ENCODE measurements around the gene TFCP2L1.
A peak's percentile ranks its signal among the peaks of the same experiment; 100 is the strongest.
"Not testable (repeated sequence)": the region's sequence is repeated elsewhere in the genome, so short reads cannot be mapped to it uniquely, and the experiment has no call there.

The TFCP2L1 gene

DNA sequence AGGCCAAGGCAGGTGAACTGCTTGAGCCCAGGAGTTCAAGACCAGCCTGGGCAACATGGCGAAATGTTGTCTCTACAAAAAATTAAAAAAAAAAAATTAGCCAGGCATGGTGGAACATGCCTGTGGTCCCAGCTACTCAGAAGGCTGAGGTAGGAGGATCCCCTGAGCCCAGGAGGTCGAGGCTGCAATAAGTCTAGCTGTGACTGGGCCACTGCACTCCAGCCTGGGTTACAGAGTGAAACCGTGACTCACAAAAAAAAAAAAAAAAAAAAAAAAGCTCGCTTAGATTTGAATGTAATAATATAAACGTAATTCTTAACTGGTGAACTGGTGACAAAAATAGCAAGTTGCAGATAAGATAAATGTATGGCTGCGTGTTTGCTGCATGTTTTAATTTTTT, 56.5 kb downstream of the TFCP2L1 start:
- no peak for DNase-seq (ENCODE audit: low read depth in 2 of 2)
- TF ChIP-seq, protein P1, sequence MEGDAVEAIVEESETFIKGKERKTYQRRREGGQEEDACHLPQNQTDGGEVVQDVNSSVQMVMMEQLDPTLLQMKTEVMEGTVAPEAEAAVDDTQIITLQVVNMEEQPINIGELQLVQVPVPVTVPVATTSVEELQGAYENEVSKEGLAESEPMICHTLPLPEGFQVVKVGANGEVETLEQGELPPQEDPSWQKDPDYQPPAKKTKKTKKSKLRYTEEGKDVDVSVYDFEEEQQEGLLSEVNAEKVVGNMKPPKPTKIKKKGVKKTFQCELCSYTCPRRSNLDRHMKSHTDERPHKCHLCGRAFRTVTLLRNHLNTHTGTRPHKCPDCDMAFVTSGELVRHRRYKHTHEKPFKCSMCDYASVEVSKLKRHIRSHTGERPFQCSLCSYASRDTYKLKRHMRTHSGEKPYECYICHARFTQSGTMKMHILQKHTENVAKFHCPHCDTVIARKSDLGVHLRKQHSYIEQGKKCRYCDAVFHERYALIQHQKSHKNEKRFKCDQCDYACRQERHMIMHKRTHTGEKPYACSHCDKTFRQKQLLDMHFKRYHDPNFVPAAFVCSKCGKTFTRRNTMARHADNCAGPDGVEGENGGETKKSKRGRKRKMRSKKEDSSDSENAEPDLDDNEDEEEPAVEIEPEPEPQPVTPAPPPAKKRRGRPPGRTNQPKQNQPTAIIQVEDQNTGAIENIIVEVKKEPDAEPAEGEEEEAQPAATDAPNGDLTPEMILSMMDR (IDR thresholded peaks at IDR 0.05; ENCODE audit: low read depth, low read length) = no peak
- H3K4me3 ChIP-seq (replicated peaks in 1 of 2; ENCODE audit: low read depth in 2 of 2, low read length in 2 of 2) = no peak overlapping the region

DNA sequence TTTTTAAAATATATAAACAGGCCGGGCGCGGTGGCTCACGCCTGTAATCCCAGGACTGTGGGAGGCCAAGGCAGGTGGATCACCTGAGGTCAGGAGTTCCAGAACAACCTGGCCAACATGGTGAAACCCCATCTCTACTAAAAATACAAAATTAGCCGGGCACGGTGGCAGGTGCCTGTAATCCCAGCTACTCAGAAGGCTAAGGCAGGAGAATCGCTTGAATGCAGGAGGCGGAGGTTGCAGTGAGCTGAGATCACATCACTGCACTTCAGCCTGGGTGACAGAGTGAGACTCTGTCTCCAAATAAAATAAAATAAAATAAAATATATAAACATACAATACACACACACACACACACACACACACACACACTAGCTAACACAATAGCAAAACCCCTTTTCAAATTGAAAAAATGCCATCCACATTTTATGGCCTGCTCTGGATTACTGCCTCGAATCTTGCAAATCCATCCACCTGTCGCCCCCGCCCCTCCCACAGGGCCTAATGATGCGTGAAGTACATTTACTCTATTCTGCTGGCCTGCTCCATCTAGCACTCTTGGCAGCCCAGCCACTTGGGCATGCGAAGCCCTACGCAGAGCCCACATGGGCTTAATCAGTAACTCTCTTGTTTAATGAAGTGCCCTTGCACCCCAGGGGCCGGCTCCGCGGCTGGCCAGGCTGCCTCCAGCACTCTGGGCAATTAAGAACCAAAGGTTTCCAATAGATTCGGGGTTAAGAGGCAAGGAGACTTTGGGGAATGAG, 57.4 kb downstream of the TFCP2L1 start:
- DNase-seq (ENCODE audit: low read depth in 2 of 2); H3K4me3 ChIP-seq (replicated peaks in 1 of 2; ENCODE audit: low read depth in 2 of 2, low read length in 2 of 2): not testable (repeated sequence)

DNA sequence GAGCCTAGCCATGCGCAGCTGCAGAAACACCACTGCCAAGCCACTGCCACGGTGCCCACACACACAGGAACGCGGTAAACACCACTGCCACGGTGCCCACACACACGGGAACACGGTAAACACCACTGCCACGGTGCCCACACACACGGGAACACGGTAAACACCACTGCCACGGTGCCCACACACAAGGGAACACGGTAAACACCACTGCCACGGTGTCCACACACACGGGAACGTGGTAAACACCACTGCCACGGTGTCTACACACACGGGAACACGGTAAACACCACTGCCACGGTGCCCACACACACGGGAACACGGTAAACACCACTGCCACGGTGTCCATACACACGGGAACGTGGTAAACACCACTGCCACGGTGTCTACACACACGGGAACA, 59.3 kb downstream of the TFCP2L1 start:
- not testable (repeated sequence) for H3K4me3 ChIP-seq (replicated peaks in 1 of 2; ENCODE audit: low read depth in 2 of 2, low read length in 2 of 2); DNase-seq (ENCODE audit: low read depth in 2 of 2)

DNA sequence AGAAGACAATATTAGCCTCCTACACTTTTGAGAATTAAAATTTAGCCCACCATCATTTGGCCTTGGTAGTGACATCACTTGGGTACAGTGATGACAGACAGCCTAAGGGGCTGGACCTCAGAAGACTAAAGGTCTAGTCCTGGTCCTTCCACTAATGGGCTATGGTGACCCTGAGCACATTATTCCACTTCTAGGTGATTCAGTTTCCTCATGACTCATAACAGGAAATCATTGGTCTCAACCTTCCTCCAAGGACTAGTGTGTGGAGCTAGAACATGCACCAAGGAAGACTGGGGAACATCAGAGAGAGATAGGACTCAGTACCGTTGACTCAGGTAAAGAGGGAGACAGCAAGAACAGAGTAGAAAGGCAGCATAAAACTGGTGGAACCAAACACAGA, 64.0 kb downstream of the TFCP2L1 start:
- peak in 1 of 2 donors; percentile 46 for DNase-seq (ENCODE audit: low read depth in 2 of 2)
- TF ChIP-seq, protein P1 (IDR thresholded peaks at IDR 0.05; ENCODE audit: low read depth, low read length) = no peak
- no peak overlapping the region for H3K4me3 ChIP-seq (replicated peaks in 1 of 2; ENCODE audit: low read depth in 2 of 2, low read length in 2 of 2)

DNA sequence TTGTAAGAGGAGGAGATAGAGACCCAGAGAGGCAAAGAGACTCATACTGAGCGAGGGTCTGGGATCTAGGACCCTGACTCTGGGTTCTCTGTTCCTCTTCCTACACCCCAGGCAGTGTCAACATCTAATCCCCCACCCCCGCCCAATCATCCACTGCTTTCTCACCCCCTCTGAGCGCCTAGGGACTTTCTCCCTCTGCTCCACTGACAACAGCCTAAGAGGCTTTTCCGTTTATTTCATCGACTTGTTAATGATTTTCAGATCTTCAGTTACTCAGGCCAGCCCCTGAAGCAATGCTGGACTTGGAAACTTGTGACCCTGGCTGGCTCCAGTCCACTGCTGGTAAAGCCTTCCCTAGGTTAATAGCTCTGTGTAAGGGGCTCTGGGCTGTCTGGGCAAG, 65.1 kb downstream of the TFCP2L1 start:
- H3K4me3 ChIP-seq (replicated peaks in 1 of 2; ENCODE audit: low read depth in 2 of 2, low read length in 2 of 2) = no peak overlapping the region
- DNase-seq (ENCODE audit: low read depth in 2 of 2) = no peak
- TF ChIP-seq, protein P1 (IDR thresholded peaks at IDR 0.05; ENCODE audit: low read depth, low read length) = no peak

DNA sequence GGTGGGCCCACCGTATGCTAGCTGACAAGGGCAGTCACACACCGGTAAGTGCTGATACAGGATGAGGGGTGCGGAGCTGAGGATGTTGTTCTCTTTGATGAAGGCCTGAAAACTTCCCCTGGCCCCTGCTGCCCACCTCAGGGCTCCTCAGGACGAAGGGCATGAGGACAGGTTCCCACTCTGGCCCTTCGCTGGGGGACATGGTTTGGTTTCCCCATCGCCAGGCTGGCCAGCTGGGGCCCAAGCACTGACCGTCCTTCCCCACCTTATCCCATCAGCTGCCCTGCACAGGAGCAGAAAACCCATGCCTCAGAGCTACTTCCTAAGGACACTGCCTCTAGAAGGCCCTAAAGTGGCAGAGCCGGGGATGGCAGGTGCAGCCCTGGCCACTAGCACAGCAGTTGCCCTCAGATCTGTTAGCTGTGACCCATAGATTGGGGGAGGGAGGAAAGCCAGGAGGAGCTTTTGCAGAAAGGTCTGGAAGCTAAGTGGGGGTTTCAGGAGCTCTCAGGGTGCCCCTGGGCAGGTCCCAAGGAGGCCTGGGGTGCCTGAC, 66.5 kb downstream of the TFCP2L1 start:
- no peak overlapping the region for H3K4me3 ChIP-seq (replicated peaks in 1 of 2; ENCODE audit: low read depth in 2 of 2, low read length in 2 of 2)
- no peak for DNase-seq (ENCODE audit: low read depth in 2 of 2)
- TF ChIP-seq, protein P1 (IDR thresholded peaks at IDR 0.05; ENCODE audit: low read depth, low read length) = no peak

DNA sequence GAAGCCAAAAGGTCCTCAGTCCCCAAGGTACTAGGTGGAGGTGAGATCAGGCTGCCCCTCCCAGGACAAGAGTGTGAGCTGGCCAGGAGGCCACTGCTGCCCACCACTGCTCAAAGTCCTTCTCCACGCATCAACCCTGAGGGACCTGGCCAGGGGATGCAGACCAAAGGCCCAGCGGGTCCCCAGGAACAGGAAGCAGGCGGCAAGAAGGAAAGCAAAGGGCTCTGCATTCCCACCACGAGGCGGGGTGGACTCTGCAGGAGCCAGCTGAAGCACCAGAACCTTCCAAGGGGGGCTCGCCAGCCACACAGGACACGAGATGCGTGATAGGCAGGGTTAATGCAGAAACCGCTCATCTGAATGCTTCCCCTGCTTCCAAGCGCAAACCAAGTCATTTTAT, 67.4 kb downstream of the TFCP2L1 start:
- TF ChIP-seq, protein P1 (IDR thresholded peaks at IDR 0.05; ENCODE audit: low read depth, low read length) = no peak
- no peak for DNase-seq (ENCODE audit: low read depth in 2 of 2)
- H3K4me3 ChIP-seq (replicated peaks in 1 of 2; ENCODE audit: low read depth in 2 of 2, low read length in 2 of 2) = no peak overlapping the region

DNA sequence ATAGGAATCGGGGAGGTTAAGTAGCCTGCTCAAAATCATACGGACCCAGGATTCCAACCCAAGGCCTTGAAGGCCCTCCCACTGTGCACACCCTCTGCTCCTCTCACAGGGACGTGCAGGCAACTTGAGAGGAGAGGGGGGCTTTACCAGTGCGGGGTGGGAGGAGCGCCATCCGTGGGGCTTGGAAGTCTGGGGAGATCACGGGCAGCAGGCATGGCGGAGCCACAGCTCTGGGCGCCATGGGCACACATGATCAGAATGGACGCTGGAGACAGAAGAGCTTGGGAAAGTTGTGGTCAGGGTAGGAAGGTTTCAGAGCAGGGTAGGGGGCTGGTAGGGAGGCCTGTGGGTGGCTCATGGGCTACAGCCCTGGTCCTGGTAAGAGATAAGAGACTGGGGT, 70.7 kb downstream of the TFCP2L1 start:
- H3K4me3 ChIP-seq (replicated peaks in 1 of 2; ENCODE audit: low read depth in 2 of 2, low read length in 2 of 2) = no peak overlapping the region
- DNase-seq (ENCODE audit: low read depth in 2 of 2) = no peak
- TF ChIP-seq, protein P1 (IDR thresholded peaks at IDR 0.05; ENCODE audit: low read depth, low read length) = no peak
